Upper lobe of right lung (tissue), 1 donor: ENCODE results near the gene TMEM40. TPM values are rescaled to one million over a fixed set of nuclear protein-coding genes. Genes with fewer than 3 reads are reported as not detected.
A peak's percentile ranks its signal among the peaks of the same experiment; 100 is the strongest.

Experiments
- ATAC-seq: fragments of 200-7000 bp; cut with Tn5 transposase; one replicate; pipeline ENCODE4 v1.9.1; 2020; ENCODE audit warnings: mild to moderate bottlenecking, moderate library complexity
- DNase-seq: peaks from one replicate; pipeline ENCODE4 v3.0.0-alpha.2; 2020
- H3K27ac ChIP-seq: fragments of 200-600 bp; one replicate; pipeline ENCODE4 v1.8.0; 2022
- H3K27me3 ChIP-seq: fragments of 200-600 bp; one replicate; pipeline ENCODE4 v1.8.0; 2022; ENCODE audit warnings: mild to moderate bottlenecking
- H3K36me3 ChIP-seq: fragments of 200-600 bp; one replicate; pipeline ENCODE4 v1.8.0; 2022
- H3K4me1 ChIP-seq: fragments of 200-600 bp; one replicate; pipeline ENCODE4 v1.8.0; 2022
- H3K4me3 ChIP-seq: fragments of 200-600 bp; one replicate; pipeline ENCODE4 v1.8.0; 2022; ENCODE audit warnings: mild to moderate bottlenecking
- H3K9me3 ChIP-seq: fragments of 200-600 bp; one replicate; pipeline ENCODE4 v1.8.0; 2022
- intact Hi-C: fragments of 100-400 bp; cut with DNase I; formaldehyde crosslinking; loops from one replicate; pipeline ENCODE4 v1.11.0; 2022
- total RNA-seq: library from RNA; stranded (reverse); fragmentation: NEBNext Ultra II Directional; extraction: Animal tissue kit (Norgen Biotek cat#: 25700); gene quantifications from one replicate; pipeline ENCODE4 v1.2.1, GENCODE V29; 2021
- TF ChIP-seq, protein P1 (sequence below): fragments of 200-600 bp; IDR thresholded peaks from one replicate; pipeline ENCODE4 v1.8.0; 2022; ENCODE audit warnings: antibody characterized with exemption
- donor health status: DM: no; HTN: yes; CAD: no; lungs with severe emphysema.

Gene TMEM40
- total RNA-seq, 1 donor from 2014 or later = not detected

- no peaks in the 10 kb centered on the region for H3K4me1 ChIP-seq
- H3K27me3 ChIP-seq = no peaks in the 10 kb centered on the region
- DNase-seq (no peak), ATAC-seq (no peak)
- no peaks in the 10 kb centered on the region for H3K36me3 ChIP-seq
- intact Hi-C loops = no loop called here
- no peak overlapping the region for H3K4me3 ChIP-seq
- no peak overlapping the region for H3K27ac ChIP-seq
- no peaks in the 10 kb centered on the region for H3K9me3 ChIP-seq
- TF ChIP-seq, protein P1, sequence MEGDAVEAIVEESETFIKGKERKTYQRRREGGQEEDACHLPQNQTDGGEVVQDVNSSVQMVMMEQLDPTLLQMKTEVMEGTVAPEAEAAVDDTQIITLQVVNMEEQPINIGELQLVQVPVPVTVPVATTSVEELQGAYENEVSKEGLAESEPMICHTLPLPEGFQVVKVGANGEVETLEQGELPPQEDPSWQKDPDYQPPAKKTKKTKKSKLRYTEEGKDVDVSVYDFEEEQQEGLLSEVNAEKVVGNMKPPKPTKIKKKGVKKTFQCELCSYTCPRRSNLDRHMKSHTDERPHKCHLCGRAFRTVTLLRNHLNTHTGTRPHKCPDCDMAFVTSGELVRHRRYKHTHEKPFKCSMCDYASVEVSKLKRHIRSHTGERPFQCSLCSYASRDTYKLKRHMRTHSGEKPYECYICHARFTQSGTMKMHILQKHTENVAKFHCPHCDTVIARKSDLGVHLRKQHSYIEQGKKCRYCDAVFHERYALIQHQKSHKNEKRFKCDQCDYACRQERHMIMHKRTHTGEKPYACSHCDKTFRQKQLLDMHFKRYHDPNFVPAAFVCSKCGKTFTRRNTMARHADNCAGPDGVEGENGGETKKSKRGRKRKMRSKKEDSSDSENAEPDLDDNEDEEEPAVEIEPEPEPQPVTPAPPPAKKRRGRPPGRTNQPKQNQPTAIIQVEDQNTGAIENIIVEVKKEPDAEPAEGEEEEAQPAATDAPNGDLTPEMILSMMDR = no peak
Measured at GRCh38 chr3:12737319-12737718, 21.7 kb downstream of the TMEM40 start.

DNA sequence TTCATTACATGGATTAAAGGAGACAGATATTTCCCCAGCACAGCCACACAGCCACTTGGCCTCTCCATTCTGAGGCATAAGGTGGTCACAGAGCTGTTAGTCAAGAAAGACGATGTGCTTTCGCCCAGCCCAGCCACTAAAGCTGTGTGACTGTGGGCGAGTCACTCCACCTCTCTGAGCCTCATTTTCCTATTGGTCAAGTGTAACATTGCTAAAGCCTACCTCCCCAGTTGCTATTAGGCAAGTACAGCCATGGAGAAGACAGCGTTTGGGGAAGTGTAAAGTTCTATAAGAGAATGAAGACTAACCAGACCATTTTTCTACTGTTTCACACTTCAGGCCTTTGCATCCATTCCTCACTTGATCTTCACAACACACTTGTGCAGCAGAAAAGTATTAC lies 24.1 kb downstream of the TMEM40 start:
- Histone ChIP-seq H3K27me3 (no peaks in the 10 kb centered on the region), H3K4me1 (no peaks in the 10 kb centered on the region), H3K36me3 (no peaks in the 10 kb centered on the region), H3K4me3 (no peak overlapping the region), H3K9me3 (no peaks in the 10 kb centered on the region), H3K27ac (no peak overlapping the region)
- intact Hi-C loops = no loop called here
- TF ChIP-seq, protein P1 = no peak
- ATAC-seq = peak; percentile 79
- no peak for DNase-seq

DNA sequence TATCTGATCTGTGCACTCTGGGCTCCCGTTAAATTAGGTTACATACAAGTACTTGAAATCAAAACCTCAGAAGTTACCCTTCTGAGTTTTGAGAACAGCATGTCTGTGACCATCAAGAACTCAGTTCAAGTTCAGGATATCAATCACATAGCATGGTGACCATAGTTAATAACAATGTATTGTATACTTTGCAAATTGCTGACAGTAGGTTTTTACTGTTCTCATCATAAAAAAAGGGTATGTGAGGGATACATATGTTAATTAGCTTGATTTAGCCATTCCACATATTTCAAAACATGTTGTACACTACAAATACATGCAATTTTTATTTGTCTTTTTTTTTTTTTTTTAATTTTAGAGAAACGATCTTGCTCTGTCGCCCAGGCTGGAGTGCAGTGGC lies 25.5 kb downstream of the TMEM40 start:
- intact Hi-C loops = no loop called here
- Histone ChIP-seq H3K4me3 (no peak overlapping the region), H3K27ac (no peak overlapping the region), H3K9me3 (no peaks in the 10 kb centered on the region), H3K36me3 (no peaks in the 10 kb centered on the region), H3K27me3 (no peaks in the 10 kb centered on the region), H3K4me1 (no peaks in the 10 kb centered on the region)
- no peak for ATAC-seq
- DNase-seq = no peak
- TF ChIP-seq, protein P1 = no peak

- peak; percentile 50 for ATAC-seq
- H3K27ac ChIP-seq = no peak overlapping the region
- no peaks in the 10 kb centered on the region for H3K4me1 ChIP-seq
- TF ChIP-seq, protein P1 = no peak
- no peak overlapping the region for H3K4me3 ChIP-seq
- DNase-seq = no peak
- intact Hi-C loops = no loop called here
- no peaks in the 10 kb centered on the region for H3K27me3 ChIP-seq
- H3K9me3 ChIP-seq = no peaks in the 10 kb centered on the region
- H3K36me3 ChIP-seq = no peaks in the 10 kb centered on the region
Measured at GRCh38 chr3:12730506-12731242, 28.4 kb downstream of the TMEM40 start.

GRCh38 chr3:12729051-12729651 lies 29.9 kb downstream of the TMEM40 start:
- H3K27me3 ChIP-seq = no peaks in the 10 kb centered on the region
- TF ChIP-seq, protein P1 = no peak
- ATAC-seq = no peak
- H3K36me3 ChIP-seq = no peaks in the 10 kb centered on the region
- no peak overlapping the region for H3K4me3 ChIP-seq
- no peak overlapping the region for H3K27ac ChIP-seq
- H3K4me1 ChIP-seq = no peaks in the 10 kb centered on the region
- no peak for DNase-seq
- intact Hi-C loops = no loop called here
- H3K9me3 ChIP-seq = no peaks in the 10 kb centered on the region
